CD4-positive, alpha-beta T cell treated with Interleukin-6 for 4 hours (primary cell): ENCODE measurements around the gene TMEM243.

Experiments used
- DNase-seq: peaks from one replicate; pipeline ENCODE4 v3.0.0-alpha.2; 2020; ENCODE audit warnings: mixed read lengths

Gene TMEM243

DNA sequence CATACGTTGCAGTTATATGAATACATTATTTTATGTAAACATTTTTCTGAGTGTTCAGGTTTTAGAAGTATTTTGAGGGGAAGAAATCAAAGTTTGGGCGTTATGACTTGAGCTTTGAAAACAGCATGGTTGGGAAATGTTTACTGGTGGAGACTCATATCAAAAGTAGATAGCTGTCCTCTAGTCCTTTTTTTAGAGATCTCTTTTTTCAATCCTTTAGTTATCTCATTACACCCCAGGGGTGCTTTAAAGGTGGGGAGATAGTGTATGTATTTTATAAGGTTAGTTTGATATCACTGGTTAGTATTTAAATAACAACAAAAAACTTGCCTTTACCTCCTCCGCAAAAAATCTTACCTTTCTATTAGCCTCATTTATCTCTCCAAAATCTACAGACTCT is 65.0 kb downstream of the TMEM243 start:
- DNase-seq, result no peak

DNA sequence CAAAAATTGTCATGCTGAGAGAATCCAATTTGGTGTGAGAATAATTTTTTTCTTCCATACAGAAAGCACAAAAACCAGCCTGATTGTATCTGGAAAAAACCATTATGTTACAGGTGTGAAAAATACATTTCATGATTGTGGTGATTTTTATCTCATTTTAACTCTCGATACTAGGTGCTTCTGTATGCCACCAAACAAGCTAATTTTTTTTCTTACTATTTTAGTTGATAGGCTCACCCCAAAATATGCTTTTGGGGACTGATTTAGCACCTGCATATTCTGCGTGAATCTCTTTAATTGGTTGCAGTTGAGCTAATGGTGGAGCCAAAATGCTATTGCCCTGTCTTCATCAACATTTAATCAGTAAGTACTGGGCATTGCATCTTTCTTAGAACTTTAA is 65.4 kb downstream of the TMEM243 start:
- no peak for DNase-seq

DNA sequence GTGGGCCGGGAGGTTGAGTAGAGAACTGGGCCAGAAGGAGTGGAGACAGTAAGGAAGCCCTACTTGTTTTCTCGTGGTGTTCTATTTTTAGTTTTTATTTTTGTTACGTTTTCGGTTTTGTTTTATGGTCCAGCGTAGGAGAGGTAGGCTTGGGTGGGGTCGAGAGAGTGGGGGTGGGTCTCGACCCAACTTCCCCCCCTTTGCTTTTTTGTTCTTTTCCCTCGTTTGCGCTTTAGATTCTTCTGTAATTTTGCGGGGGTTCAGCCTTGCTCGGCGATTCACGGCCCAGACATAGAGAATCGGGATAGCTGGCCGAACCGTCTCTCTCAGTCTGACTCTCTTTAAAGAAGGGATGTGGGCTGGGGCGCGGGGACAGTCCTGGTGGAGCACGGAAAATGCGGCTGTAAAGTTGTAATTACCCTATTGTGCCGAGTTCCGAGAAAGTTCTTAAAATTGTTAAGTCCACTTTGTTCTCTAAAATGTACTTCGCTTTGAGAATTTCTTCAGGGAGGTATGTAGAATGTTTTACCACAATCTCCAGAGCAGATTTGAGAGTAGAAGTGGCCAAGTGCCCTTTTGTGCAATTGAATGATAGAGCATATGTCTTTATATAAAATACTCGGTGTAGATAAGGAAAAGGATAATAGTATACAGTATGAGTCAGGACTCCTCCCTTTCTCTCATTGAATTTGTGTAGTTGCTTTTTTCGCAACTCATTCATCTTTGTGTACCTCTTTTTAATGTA is 66.5 kb downstream of the TMEM243 start:
- peak; percentile 34 for DNase-seq

DNA sequence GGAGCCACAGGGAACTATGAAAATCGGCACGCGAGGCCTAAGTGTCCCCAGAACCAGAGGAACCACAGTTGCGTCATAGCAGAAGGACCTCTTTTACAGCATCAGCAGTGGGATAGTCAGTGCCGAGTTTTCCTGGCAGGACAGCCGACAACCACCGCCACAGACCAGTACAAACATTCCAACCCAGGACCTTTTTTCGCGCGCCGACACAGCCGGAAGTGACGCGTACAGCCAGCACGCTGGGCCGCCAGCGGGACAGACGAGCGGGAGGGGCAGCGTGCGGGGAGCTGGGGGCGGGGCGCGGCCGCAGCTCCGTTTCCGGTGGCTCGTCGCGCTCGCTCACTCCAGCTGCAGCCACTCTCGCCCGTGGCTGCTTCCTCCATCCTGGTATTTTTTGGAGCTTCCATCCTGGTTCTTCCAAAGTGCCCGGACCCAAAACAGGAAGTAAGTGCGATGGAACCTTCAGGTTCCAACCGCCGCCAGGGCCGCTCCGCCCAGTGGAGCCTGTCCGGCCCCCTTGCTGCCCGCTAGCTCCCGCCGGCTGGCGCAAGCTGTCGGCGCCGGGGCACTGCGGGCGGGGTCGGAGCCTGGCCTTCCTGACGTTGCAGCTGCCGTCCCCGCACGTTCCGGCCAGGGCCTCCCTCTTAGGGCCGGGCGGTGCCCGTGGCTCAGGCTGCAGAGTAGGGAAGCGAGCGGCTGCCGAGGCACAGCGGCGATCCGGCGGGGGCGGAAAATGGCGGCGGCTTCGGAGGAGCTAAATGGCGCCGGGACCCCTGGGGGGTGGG is 67.2 kb downstream of the TMEM243 start, which contains the start of gene DMTF1:
TSS of gene DMTF1 (plus strand) at position 342 of the 785 bp plus-strand sequence. CDS start 12,489 bp downstream, outside the sequence.
- peak; percentile 87 for DNase-seq

DNA sequence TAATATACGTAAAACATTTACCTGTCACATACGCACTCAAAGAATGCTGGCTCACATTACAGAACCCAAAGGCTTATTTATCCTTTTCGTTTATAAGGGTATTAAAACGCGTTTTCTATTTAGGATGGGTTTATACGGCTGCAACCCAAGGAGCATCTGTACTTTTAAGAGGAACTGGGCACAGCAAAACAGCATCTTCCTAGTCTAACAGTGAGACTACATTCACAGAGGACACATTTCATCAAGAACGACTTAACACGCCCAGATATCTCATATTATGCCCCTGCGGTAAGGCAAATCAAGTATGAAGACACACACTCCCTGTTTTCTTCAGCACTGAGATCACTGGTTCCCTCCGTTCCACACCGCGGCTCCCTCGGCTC is 67.8 kb downstream of the TMEM243 start:
- DNase-seq, result no peak

DNA sequence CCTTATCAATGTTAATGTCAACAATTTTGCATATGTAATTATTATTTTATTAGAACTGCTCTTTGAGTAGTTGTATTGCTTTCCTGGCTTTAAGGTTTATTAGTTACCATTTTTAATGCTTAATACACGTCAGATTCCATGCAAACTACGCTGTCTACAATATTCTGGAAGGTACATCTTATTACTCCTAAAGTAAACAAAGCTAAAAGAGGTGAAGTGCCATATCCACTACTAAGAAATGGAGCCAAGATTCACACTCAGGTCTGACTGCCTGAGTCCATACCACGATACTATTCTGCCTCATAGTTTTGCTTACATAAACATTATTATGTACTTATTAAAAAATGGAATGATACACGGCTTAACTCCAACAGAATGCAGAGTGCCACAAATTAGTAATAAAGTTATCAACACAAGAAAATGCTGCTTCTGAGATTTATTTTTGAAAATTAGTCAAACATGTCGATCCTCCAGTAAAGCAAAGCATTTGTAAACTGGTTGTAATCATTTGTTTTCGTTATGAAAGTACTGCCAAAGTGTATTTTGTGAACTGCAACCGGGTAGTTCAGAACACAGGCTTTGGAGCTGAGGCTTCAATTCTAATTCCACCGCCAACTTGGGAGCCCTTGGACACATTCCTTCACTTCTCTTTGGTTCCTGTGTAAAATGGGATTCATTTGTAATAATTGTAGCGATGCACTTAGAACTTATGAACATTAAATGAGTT is 68.4 kb downstream of the TMEM243 start:
- DNase-seq, result no peak

DNA sequence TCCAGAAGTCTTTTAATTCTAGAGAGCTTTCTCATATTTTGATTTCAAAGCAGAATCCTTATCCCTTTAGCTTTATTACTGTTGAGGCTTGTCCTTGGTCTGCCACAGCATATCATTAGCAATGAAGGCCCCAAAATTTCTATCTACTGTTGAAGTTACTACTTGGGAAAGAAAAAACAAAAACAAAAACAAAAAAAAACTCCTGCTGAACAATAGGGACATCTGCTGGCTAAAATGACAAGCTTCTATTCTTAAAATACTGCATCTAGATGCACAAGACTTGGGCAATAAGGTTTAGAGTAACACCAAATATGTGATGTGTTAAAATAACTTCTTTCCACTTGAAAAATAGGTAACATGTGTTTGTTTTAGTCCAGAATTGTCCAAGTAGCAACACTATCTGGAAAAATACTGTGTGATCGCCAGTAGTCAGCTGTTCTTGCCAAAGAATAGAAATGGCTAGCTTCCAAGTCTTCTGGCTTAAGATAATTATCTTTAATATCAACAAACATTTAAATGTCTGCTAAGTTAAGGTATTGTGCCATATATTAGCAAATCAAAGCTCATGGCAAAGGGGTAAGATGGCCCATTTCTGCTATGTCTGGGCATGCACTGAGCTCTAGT is 71.1 kb downstream of the TMEM243 start:
- no peak for DNase-seq

DNA sequence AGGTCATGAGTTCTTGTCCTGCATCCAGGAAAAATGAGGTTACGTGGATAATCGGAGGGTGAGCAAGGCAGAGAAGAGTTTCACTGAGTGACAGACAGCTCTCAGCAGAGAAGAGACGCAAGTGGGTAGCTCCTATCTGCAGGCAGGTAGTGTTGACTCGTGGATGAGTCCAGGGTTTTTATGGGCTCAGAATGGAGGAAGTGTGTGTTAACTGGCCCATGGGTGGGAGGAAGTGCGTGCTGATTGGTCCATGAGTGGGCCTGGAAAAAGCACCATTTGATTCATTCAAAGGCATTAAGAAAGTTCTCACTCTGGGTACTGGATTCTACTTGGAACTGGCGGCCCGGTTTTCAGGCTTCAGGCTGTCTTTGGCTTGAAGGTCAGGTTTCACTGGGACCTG is 72.0 kb downstream of the TMEM243 start:
- no peak for DNase-seq

DNA sequence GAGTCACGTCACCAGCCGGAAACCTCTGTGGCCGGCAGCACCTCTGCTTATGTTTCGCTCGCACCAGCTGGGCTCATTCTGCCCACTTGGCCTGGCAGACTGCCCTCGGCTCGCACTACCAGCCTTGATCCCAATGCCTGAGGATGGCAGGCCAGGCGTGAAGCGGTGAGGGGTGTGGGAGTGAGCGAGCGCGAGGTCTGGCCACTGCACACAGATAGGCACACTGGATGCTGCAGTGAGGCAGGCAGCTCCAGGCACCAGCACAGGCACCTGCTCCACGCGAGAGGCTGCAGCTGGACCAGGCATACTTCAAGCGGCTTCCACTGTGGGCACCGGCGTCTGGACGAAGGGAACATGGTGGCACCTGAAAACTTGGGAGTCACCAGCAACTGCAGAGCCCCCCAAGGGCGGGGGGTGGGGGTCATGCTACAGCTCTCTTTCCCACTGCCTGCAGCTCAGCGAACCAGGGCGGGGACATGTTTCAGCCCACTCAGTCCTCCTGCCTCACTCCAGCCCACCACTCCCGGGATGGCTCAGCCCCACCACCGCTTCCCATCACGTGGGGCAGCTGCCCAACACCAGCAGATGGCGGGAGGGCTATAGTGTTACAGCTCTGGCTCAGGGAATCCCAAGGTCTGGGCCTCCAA is 72.7 kb downstream of the TMEM243 start:
- DNase-seq, result no peak
